Panc1 (cell line): ENCODE results near the gene KIF4A. TPM values are rescaled to one million over a fixed set of nuclear protein-coding genes. Genes with fewer than 3 reads are reported as not detected.
"Not testable (repeated sequence)": the region's sequence is repeated elsewhere in the genome, so short reads cannot be mapped to it uniquely, and the experiment has no call there.

Experiments
- ATAC-seq: fragments of 200-7000 bp; cut with Tn5 transposase; 2 replicates; pipeline ENCODE4 v1.9.1; 2020; ENCODE audit warnings: mild to moderate bottlenecking, moderate library complexity
- BruUV-seq: library from RNA; stranded (reverse); fragments of 400-500 nt; replicated peaks from 2 replicates; lab custom pipeline; 2021; lab: Mats Ljungman, UMichigan
- CTCF ChIA-PET: fragments of 300-600 bp; sonication (Branson Sonifier 250); formaldehyde crosslinking; loops from one replicate; lab custom pipeline; 2022; ENCODE audit warnings: antibody characterized with exemption; lab: Charles Lee
- POLR2A ChIA-PET: fragments of 300-600 bp; sonication (Branson Sonifier 250); formaldehyde crosslinking; loops from one replicate; lab custom pipeline; 2022; ENCODE audit warnings: antibody characterized with exemption; lab: Charles Lee
- DNase-seq: peaks from one replicate; pipeline ENCODE4 v3.0.0-alpha.2; 2010; ENCODE audit warnings: low read depth, low spot score
- H3K27ac ChIP-seq: 2 replicates; pipeline ENCODE4 v1.5.1; 2011; ENCODE audit warnings: mild to moderate bottlenecking, low read length, inconsistent platforms
- H3K27me3 ChIP-seq: fragments of 200-500 bp; sonication (Bioruptor generic); 2 replicates; pipeline ENCODE4 v1.6.0; 2014; ENCODE audit warnings: low read length, inconsistent platforms; ENCODE audit not compliant: control insufficient read depth, insufficient read depth
- H3K36me3 ChIP-seq: fragments of 200-500 bp; sonication (Bioruptor generic); 2 replicates; pipeline ENCODE4 v1.5.1; 2014; ENCODE audit warnings: inconsistent platforms, mild to moderate bottlenecking, low read length, moderate library complexity; ENCODE audit not compliant: control insufficient read depth, insufficient read depth
- H3K4me1 ChIP-seq: 2 replicates; pipeline ENCODE4 v1.5.1; 2011; ENCODE audit warnings: inconsistent platforms, mild to moderate bottlenecking, low read length, moderate library complexity; ENCODE audit not compliant: control insufficient read depth, insufficient read depth
- H3K4me3 ChIP-seq, 2 experiments: 2 replicates each; pipeline ENCODE4 v1.5.1; 2011 to 2012; ENCODE audit warnings: low read depth in 2 of 2, low read length in 2 of 2, mild to moderate bottlenecking in 2 of 2, inconsistent platforms in 1 of 2, moderate library complexity in 1 of 2
- H3K9me3 ChIP-seq: fragments of 200-500 bp; sonication (Bioruptor generic); 2 replicates; pipeline ENCODE4 v1.5.1; 2014; ENCODE audit warnings: low read depth, mild to moderate bottlenecking, inconsistent platforms, low read length, moderate library complexity; ENCODE audit not compliant: control insufficient read depth, insufficient read depth
- POLR2AphosphoS5 ChIP-seq: IDR thresholded peaks from 2 replicates; pipeline ENCODE4 v1.6.1; 2012; ENCODE audit warnings: mild to moderate bottlenecking, low read depth, low read length, moderate library complexity
- REST ChIP-seq, 2 experiments: IDR thresholded peaks; 2 replicates each; pipeline ENCODE4 v1.6.1; 2011 to 2012; ENCODE audit warnings: low read depth in 2 of 2, control low read depth in 1 of 2, low read length in 1 of 2, mild to moderate bottlenecking in 1 of 2, moderate library complexity in 1 of 2; ENCODE audit not compliant: insufficient read depth in 1 of 2
- SIN3A ChIP-seq: IDR thresholded peaks from 2 replicates; pipeline ENCODE4 v1.6.1; 2012; ENCODE audit warnings: low read depth, mild to moderate bottlenecking, low read length, moderate library complexity, borderline replicate concordance; ENCODE audit not compliant: insufficient read depth
- TCF7L2 ChIP-seq: IDR thresholded peaks from 2 replicates; pipeline ENCODE4 v1.6.1; 2011; ENCODE audit warnings: mild to moderate bottlenecking, low read depth, low read length, inconsistent platforms
- in situ Hi-C: cut with HindIII; loops from 2 replicates; pipeline ENCODE4 v1.10.0; 2016; ENCODE audit warnings: low sequenced_read_pairs, low pct_unique_long_range_greater_than_20kb
- intact Hi-C: fragments of 100-400 bp; cut with micrococcal nuclease; formaldehyde crosslinking; loops from one replicate; pipeline ENCODE4 v1.10.0; 2022; ENCODE audit not compliant: unreplicated experiment
- total RNA-seq: library from RNA; stranded (reverse); gene quantifications from one replicate; pipeline ENCODE4 v1.2.1, GENCODE V29; 2021; ENCODE audit not compliant: unreplicated experiment
- TF ChIP-seq, protein P1 (sequence below): fragments of 450-650 bp; IDR thresholded peaks from 2 replicates; pipeline ENCODE4 v1.5.1; 2017; ENCODE audit warnings: mild to moderate bottlenecking

Gene KIF4A
- total RNA-seq, 1 experiment from 2014 or later, result 62.6 TPM

DNA sequence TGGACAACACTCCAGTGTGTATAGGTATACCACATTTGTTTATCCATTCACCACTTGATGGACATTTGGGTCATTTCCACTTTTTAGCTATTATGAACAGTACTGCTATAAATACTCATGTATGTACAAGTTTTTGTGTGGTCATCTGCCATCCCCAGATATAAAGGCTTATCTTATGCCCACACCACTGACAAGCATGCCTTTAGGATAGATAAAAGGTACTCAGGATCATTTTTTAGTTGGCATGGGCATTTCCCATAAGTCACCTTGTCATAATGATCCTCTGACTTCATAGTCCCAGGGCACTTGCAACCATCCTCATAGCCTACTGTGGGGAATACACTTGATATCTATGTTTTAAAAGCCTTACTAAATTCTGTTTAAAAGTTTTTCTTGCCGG lies 49.2 kb upstream of the KIF4A start:
- Histone ChIP-seq H3K9me3 (no peaks in the 10 kb centered on the region), H3K36me3 (no peaks in the 10 kb centered on the region), H3K27me3 (0 out of 2 replicates have a peak, but pooled peaks cover 2% of the 10 kb centered on the region), H3K4me3 (no peak overlapping the region), H3K4me1 (no peaks in the 10 kb centered on the region), H3K27ac (no peak overlapping the region)
- ChIA-PET CTCF (no interaction called here), POLR2A (no interaction called here)
- DNase-seq (no peak), ATAC-seq (no peak)
- no TSS peak for BruUV-seq
- in situ Hi-C loops (no loop called here), intact Hi-C loops (no loop called here)
- TF ChIP-seq TCF7L2, result no peak
- TF ChIP-seq REST (IDR thresholded peaks at IDR 0.05; ENCODE audit: insufficient read depth in 1 of 2, low read depth in 2 of 2, low read length in 1 of 2), result no peak
- TF ChIP-seq, protein P1, sequence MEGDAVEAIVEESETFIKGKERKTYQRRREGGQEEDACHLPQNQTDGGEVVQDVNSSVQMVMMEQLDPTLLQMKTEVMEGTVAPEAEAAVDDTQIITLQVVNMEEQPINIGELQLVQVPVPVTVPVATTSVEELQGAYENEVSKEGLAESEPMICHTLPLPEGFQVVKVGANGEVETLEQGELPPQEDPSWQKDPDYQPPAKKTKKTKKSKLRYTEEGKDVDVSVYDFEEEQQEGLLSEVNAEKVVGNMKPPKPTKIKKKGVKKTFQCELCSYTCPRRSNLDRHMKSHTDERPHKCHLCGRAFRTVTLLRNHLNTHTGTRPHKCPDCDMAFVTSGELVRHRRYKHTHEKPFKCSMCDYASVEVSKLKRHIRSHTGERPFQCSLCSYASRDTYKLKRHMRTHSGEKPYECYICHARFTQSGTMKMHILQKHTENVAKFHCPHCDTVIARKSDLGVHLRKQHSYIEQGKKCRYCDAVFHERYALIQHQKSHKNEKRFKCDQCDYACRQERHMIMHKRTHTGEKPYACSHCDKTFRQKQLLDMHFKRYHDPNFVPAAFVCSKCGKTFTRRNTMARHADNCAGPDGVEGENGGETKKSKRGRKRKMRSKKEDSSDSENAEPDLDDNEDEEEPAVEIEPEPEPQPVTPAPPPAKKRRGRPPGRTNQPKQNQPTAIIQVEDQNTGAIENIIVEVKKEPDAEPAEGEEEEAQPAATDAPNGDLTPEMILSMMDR, result no peak
- no peak for TF ChIP-seq SIN3A
- TF ChIP-seq POLR2AphosphoS5, result no peak

DNA sequence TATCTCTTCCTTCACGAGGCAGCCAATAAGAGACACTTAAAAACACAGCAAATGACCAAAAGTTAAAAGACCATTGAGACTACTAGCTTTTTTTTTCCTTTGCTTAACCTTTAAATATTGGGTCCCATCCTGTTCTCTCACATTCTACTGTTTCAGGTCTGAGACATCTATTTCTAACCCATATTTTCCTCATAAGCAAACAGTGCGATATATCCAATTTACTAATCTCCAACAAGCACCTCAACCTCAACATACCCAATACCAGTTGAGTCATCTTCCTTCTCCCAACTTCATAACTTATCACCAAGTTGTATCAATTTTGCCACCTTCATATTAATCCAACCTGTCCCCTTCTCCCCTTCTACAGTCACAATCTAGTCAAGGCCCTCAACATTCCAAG lies 48.4 kb upstream of the KIF4A start:
- no TSS peak for BruUV-seq
- H3K4me3 ChIP-seq, result no peak overlapping the region
- no peak for DNase-seq
- ATAC-seq, result no peak
- intact Hi-C loops (no loop called here), in situ Hi-C loops (no loop called here)
- TF ChIP-seq REST (IDR thresholded peaks at IDR 0.05; ENCODE audit: insufficient read depth in 1 of 2, low read depth in 2 of 2, low read length in 1 of 2) (no peak), TCF7L2 (no peak), SIN3A (no peak), POLR2AphosphoS5 (no peak)
- TF ChIP-seq, protein P1, result no peak
- 0 out of 2 replicates have a peak, but pooled peaks cover 2% of the 10 kb centered on the region for H3K27me3 ChIP-seq
- no peaks in the 10 kb centered on the region for H3K4me1 ChIP-seq
- H3K36me3 ChIP-seq, result no peaks in the 10 kb centered on the region
- H3K9me3 ChIP-seq, result no peaks in the 10 kb centered on the region
- H3K27ac ChIP-seq, result no peak overlapping the region
- POLR2A ChIA-PET, result no interaction called here
- CTCF ChIA-PET, result no interaction called here

- H3K9me3 ChIP-seq, BruUV-seq, H3K36me3 ChIP-seq, ATAC-seq, POLR2A ChIA-PET, H3K27me3 ChIP-seq, H3K27ac ChIP-seq, H3K4me3 ChIP-seq, intact Hi-C loops, CTCF ChIA-PET, in situ Hi-C loops, H3K4me1 ChIP-seq, DNase-seq: not testable (repeated sequence)
Measured at GRCh38 chrX:70243601-70244000, 46.3 kb upstream of the KIF4A start.
